Airway epithelial cell (primary cell): ENCODE measurements around the gene ZNF287. TPM values are rescaled to one million over a fixed set of nuclear protein-coding genes. Genes with fewer than 3 reads are reported as not detected.

Source experiments
- total RNA-seq: library from RNA; depleted of rRNA; stranded (reverse); fragments of >200 nt; gene quantifications from 2 replicates; pipeline ENCODE4 v1.2.3, GENCODE V29; 2015

The ZNF287 gene
- 3.4 and 5.9 TPM in 2 replicates for total RNA-seq

DNA sequence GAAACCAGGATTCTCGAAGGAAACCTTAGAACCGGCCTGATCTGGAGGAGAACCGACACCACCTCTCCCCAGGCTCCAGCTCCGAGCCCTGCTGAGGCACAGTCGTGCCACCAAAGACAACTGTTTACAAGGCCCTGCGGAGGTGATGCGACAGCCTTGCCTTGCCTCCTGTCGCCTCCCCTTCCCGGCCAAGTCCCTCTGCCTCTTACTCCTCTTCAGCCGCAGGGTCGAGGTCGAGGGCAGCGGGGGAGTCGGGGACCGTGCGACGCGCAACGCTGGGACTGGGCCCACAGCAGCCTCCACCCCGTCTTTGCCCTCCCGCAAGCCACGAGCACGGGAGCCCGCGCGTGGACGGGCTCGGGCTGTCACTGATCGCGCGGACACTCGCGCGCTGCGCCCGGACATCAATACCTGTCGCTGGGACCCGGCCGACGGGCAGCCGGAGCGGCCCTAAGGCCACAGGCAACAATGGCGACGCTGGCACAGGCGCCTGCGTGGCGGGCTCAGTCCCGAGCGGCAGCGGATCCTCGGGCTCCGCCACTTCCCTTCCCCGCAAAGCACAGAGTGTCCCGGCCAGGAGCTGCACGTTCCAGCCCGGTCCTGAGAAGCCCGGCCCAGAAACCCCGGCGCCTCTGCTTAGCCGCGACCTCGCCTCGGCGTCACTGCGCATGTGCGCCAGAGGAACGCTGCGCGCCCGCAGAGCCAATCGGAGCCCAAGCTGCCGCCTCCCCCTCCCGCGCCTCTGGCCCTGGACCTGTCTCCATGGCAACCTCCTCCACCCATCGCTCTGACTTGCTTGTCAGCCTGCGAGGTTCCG, at the start of gene ZNF287:
Gene ZNF287, minus strand, starts transcription at position 664 of the 817 bp plus-strand sequence. CDS start 1,473 bp downstream, outside the sequence.

Other genes with a start within 250 kb of the ZNF287 start
- 20.8 and 22.2 TPM in 2 replicates for gene CENPV, start 215.7 kb downstream of the ZNF287 start, total RNA-seq
- 793 and 835 TPM in 2 replicates for gene UBB, start 188.1 kb downstream of the ZNF287 start, total RNA-seq
- gene TRPV2, start 153.6 kb downstream of the ZNF287 start, total RNA-seq, result 2.9 and 3.9 TPM in 2 replicates
- not detected in 2 replicates for gene LRRC75A, start 77.0 kb downstream of the ZNF287 start, total RNA-seq
- 1.8 and 3.5 TPM in 2 replicates for gene ZNF624, start 84.6 kb upstream of the ZNF287 start, total RNA-seq
- gene CCDC144A, start 121.0 kb upstream of the ZNF287 start, total RNA-seq, result 0.14 and 0.19 TPM in 2 replicates